Astrocyte of the spinal cord (primary cell): ENCODE measurements around the gene TRIM17.

Experiments
- DNase-seq: peaks from one replicate; pipeline ENCODE4 v3.0.0; 2011; ENCODE audit warnings: low read depth, low spot score
- H3K4me3 ChIP-seq: 2 replicates; pipeline ENCODE4 v1.5.1; 2011; ENCODE audit warnings: low read depth, mild to moderate bottlenecking, low read length, moderate library complexity
- CTCF ChIP-seq: IDR thresholded peaks from 2 replicates; pipeline ENCODE4 v1.5.1; 2012; ENCODE audit warnings: low read depth, mild to moderate bottlenecking, low read length, inconsistent platforms
- in situ Hi-C: cut with HindIII; loops from 2 replicates; pipeline ENCODE4 v1.10.0; 2017; ENCODE audit warnings: low sequenced_read_pairs

The TRIM17 gene

DNA sequence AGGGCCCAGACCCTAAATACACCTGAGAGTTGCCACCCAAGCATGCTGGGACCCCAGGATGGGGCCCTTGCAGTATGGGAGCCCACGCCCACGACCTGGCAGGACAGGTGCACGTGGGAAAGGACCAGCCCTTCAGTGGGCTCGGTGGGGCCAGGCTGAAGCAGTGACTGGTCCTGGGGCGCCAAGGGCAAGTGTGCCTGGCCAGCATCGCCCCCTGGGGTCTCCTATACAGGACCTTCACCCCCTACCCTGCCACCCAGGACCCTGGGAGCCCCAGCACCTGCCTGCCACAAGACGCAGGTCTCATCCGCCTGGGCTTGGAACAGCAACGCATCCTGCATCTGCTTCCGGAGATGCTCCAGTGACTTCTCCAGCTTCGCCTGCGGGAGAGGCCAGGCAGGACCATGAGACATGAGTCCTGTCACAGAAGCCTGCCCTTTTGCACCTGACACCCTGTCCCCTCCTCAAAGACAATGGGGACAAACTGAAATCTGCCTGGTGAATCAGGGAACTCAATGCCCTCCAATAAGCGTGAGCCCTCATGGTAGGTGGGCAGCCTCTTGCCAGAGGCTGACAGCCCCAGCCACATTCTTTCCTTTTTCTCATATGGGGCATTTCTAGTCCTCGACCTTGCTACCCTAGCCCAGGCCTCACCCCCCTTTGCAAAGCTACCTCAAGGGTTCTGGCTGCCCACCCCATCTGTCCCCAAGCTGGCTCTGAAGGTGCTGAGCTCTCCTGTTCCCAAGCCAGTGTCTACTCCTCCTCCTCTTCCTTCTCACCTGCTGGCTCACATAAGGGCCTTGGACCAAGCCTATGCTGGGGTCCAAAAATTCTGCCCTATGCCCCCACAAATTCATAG lies 14.7 kb downstream of the TRIM17 start:
- in situ Hi-C loops = no loop called here
- no peak overlapping the region for H3K4me3 ChIP-seq
- DNase-seq = no peak
- no peak for TF ChIP-seq CTCF

- H3K4me3 ChIP-seq = no peak overlapping the region
- DNase-seq = no peak
- in situ Hi-C loops = no loop called here
- no peak for TF ChIP-seq CTCF
Measured at GRCh38 chr1:228400692-228401454, 15.8 kb downstream of the TRIM17 start.

- in situ Hi-C loops = no loop called here
- TF ChIP-seq CTCF = no peak
- no peak for DNase-seq
- H3K4me3 ChIP-seq = no peak overlapping the region
Measured at GRCh38 chr1:228400237-228400651, 16.4 kb downstream of the TRIM17 start.

DNA sequence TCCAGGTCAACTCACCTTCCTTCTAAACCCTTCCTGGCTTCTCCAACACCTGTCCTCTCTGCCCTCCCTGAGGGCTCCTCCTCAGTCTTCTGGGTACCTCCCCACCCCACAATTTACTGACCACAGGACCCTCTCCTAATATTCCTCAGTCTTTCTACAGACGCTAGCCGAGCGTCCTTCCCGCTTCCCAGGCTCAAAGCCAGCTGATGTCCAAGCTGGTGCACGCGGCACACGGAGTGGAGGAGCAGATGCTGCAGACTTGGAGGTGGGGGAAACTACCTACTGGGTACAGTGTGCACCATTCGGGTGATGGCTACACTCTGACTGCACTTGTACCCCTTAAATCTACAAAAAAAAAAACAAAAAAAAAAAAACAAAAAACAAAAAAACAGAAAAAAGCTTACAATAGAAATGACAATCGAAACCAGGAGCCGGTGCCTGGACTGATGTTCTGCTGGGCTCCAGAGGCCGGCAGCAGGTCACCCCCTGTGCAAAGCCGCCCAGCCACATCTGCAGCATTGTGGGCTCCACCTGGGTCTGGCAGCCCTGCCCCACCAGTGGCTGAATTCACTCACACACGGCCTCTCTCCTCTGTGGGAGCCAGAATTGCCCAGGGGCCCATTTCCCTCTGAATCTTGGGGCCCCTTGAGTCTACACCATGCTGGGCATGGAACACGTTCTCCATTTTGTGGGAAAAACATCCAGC lies 17.0 kb downstream of the TRIM17 start:
- DNase-seq = no peak
- H3K4me3 ChIP-seq = no peak overlapping the region
- no peak for TF ChIP-seq CTCF
- in situ Hi-C loops = no loop called here

DNA sequence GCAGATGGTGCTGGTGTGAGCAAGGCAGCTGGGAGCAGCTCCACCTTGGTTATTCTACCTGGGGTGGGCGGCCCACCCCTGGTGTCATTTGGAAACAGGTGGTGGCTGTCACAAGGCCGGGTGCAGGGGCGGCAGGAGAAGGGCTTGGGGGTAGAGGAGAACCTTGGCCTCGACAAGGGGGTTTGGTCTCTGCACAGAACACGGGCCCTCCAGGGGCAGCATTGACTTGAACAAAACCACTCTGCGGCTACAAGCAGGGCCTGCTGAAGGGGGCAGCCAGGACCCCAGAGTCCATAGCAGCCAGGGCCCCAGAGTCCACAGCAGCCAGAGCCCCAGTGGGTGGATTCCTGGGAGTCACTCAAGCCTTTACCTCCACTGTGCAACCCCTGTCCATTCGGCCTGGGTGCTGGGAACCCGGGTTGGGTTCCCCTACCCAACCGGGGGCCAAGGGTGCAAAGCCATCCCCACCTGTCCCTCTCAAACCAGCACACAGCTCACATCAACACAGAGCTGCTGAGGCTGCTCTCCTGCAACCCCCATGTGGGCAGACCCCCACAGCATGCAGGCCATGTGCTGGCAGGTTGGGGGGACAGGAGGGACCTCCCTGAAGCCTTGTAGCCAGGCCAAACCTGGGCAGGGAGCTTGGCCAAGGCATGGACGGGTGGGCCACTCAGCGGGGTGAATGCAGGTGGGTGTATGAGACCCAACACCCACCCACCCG lies 17.8 kb downstream of the TRIM17 start:
- in situ Hi-C loops = no loop called here
- no peak for TF ChIP-seq CTCF
- no peak overlapping the region for H3K4me3 ChIP-seq
- no peak for DNase-seq

GRCh38 chr1:228397966-228398365 lies 18.7 kb downstream of the TRIM17 start:
- no peak for DNase-seq
- H3K4me3 ChIP-seq = no peak overlapping the region
- in situ Hi-C loops = no loop called here
- no peak for TF ChIP-seq CTCF
